Measurements from ENCODE around the gene COQ4. TPM values are rescaled to one million over a fixed set of nuclear protein-coding genes. Genes with fewer than 3 reads are reported as not detected.

The COQ4 gene
- total and polyA plus RNA-seq, 2 of the 8 experiments (the other 6 are each of a cell fraction or from before 2014, with no cell fraction given) = 32.3 to 58.8 TPM

- H2BK120ac ChIP-seq (replicated peaks; ENCODE audit: low read depth, low read length) = no peak overlapping the region
- H2BK15ac ChIP-seq (ENCODE audit: low read length) = 0 out of 2 replicates have a peak overlapping the region, but pooled peaks have one; percentile 61
- H3K23me2 ChIP-seq (ENCODE audit: low read depth, low read length) = peaks cover 2% of the 10 kb centered on the region; the same call in 1 of the 2 replicates
- no peaks in the 10 kb centered on the region for H3K9me3 ChIP-seq (ENCODE audit: insufficient read depth in 2 of 2, low read depth in 1 of 2, low read length in 1 of 2)
- no peak overlapping the region for H3K14ac ChIP-seq (ENCODE audit: insufficient read length)
- H2AFZ ChIP-seq (ENCODE audit: low read length) = no peak overlapping the region
- H3K36me3 ChIP-seq (ENCODE audit: control insufficient read depth in 2 of 4, insufficient read depth in 4 of 4, low read length in 3 of 4) = peaks cover 0 to 7% (median 0%) of the 10 kb centered on the region in 4 experiments; a peak in 3 of 8 replicates
- H2BK5ac ChIP-seq (ENCODE audit: low read depth, low read length) = peak overlapping the region; percentile 75; the same call in 1 of the 2 replicates
- peaks cover 24 to 29% of the 10 kb centered on the region in 2 experiments for H4K20me1 ChIP-seq (replicated peaks in 1 of 2; ENCODE audit: control insufficient read depth in 1 of 2, insufficient read depth in 2 of 2, low read length in 2 of 2)
- H3K56ac ChIP-seq (replicated peaks; ENCODE audit: insufficient read length, low read depth, low read length) = no peak overlapping the region
- H2BK20ac ChIP-seq (ENCODE audit: low read length) = no peak overlapping the region
- H3K18ac ChIP-seq (ENCODE audit: extremely low read depth, low read length) = peak overlapping the region; percentile 40; the same call in 1 of the 2 replicates
- WGBS, 2 experiments (ENCODE audit: extremely low coverage in 1 of 2, insufficient coverage in 1 of 2, insufficient read length in 1 of 2, insufficient replicate concordance in 2 of 2, low coverage in 1 of 2, low lambda C conversion rate in 2 of 2, missing lambda C conversion rate in 1 of 2) = 60% methylated on average over 6 of the region's 6 CpGs; no CpG with 5 or more reads in 1 of the 2 experiments
- no peaks in the 10 kb centered on the region for H3K79me2 ChIP-seq (ENCODE audit: control insufficient read depth in 1 of 2, insufficient read depth in 2 of 2, low read length in 2 of 2)
- FAIRE-seq (no peak), DNase-seq (ENCODE audit: low read depth in 1 of 2, low spot score in 2 of 2) (no peak)
- H3K4me1 ChIP-seq (replicated peaks in 1 of 4; ENCODE audit: control insufficient read depth in 3 of 4, insufficient read depth in 4 of 4, low read length in 3 of 4) = peaks cover 26 to 40% (median 36%) of the 10 kb centered on the region in 4 experiments
- no peak overlapping the region for H4K8ac ChIP-seq (ENCODE audit: extremely low read depth, insufficient read depth, low read length)
- 0 out of 2 replicates have a peak, but pooled peaks cover 6% of the 10 kb centered on the region for H3K79me1 ChIP-seq (ENCODE audit: low read depth, low read length)
- POLR2A ChIA-PET (ENCODE audit: partially characterized antibody) = interaction anchor here (0.7 to 5.6 kb wide), 10 partner anchors 13 to 220 kb away, joined by 3 to 63 read pairs (median 6); partner anchors contain the start of genes CERCAM and URM1
- H2BK12ac ChIP-seq (ENCODE audit: low read depth, low read length) = peak overlapping the region; percentile 92; the same call in 1 of the 2 replicates
- H3K4ac ChIP-seq (replicated peaks; ENCODE audit: insufficient read length, low read depth, low read length) = peak overlapping the region; percentile 70
- H4K5ac ChIP-seq (ENCODE audit: insufficient read length, low read depth, low read length) = no peak overlapping the region
- CTCF ChIA-PET (ENCODE audit: partially characterized antibody) = interaction anchor here (1.2 to 21.9 kb wide), 4 partner anchors 9 to 29 kb away, joined by 3 to 323 read pairs (median 36); partner anchors contain the start of gene URM1
- H2AK5ac ChIP-seq (ENCODE audit: low read depth, low read length) = peak overlapping the region; percentile 27; the same call in 1 of the 2 replicates
- no peak overlapping the region for H3K9ac ChIP-seq (replicated peaks in 1 of 4; ENCODE audit: extremely low read depth in 1 of 4, low read depth in 3 of 4, low read length in 3 of 4)
- peak overlapping the region; percentile 48 to 66 for H3K4me2 ChIP-seq (ENCODE audit: insufficient read depth in 1 of 2, low read depth in 2 of 2, low read length in 2 of 2)
- peaks cover 7 to 60% (median 51%) of the 10 kb centered on the region in 4 experiments for H3K27me3 ChIP-seq (replicated peaks in 1 of 4; ENCODE audit: control insufficient read depth in 3 of 4, extremely low read depth in 1 of 4, insufficient read depth in 3 of 4, low read length in 3 of 4)
- H3K27ac ChIP-seq (ENCODE audit: low read depth, low read length) = no peak overlapping the region
- peak overlapping the region in 3 of 4 experiments; percentile 11 to 44 (median 24); a peak in 4 of 8 replicates for H3K4me3 ChIP-seq (ENCODE audit: extremely low read depth in 1 of 4, insufficient read depth in 2 of 4, low read depth in 3 of 4, low read length in 4 of 4)
- no peak overlapping the region for H3K23ac ChIP-seq (ENCODE audit: insufficient read length)
- no peak overlapping the region for H4K91ac ChIP-seq (replicated peaks; ENCODE audit: insufficient read length, low read length)
- no peak for TF ChIP-seq ZNF274 (IDR thresholded peaks at IDR 0.05; ENCODE audit: borderline replicate concordance, extremely low read depth, low read length)
- no peak for TF ChIP-seq SRF (IDR thresholded peaks at IDR 0.05; ENCODE audit: low read depth, low read length)
- TF ChIP-seq E2F6 (IDR thresholded peaks at IDR 0.05) = no peak
- TF ChIP-seq, protein P1, sequence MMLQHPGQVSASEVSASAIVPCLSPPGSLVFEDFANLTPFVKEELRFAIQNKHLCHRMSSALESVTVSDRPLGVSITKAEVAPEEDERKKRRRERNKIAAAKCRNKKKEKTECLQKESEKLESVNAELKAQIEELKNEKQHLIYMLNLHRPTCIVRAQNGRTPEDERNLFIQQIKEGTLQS (IDR thresholded peaks at IDR 0.05; ENCODE audit: insufficient read depth, low read depth, low read length) = no peak
- TF ChIP-seq BACH1 (IDR thresholded peaks at IDR 0.05; ENCODE audit: low read length) = no peak
- TF ChIP-seq SP4 (IDR thresholded peaks at IDR 0.05; ENCODE audit: low read length) = no peak
- no peak for TF ChIP-seq RXRA (IDR thresholded peaks at IDR 0.05; ENCODE audit: insufficient read depth, low read depth, low read length)
Observed at GRCh38 chr9:128382261-128382660, 59.6 kb downstream of the COQ4 start.
